Skeletal muscle tissue (tissue), 4 donors: ENCODE results near the gene MRTFA. TPM values are rescaled to one million over a fixed set of nuclear protein-coding genes. Genes with fewer than 3 reads are reported as not detected.
"Not testable (repeated sequence)": the region's sequence is repeated elsewhere in the genome, so short reads cannot be mapped to it uniquely, and the experiment has no call there.

Source experiments
- H3K27ac ChIP-seq: one replicate; pipeline ENCODE4 v1.7.0; 2013; ENCODE audit warnings: mild to moderate bottlenecking, low read depth, low read length, inconsistent platforms
- H3K27me3 ChIP-seq, 3 donors: one replicate each; pipeline ENCODE4 v1.7.0; 2013; ENCODE audit warnings: low read length in 3 of 3; ENCODE audit not compliant: control insufficient read depth in 3 of 3, insufficient read depth in 3 of 3
- H3K36me3 ChIP-seq, 3 donors: one replicate each; pipeline ENCODE4 v1.7.0; 2013; ENCODE audit warnings: low read length in 3 of 3; ENCODE audit not compliant: control insufficient read depth in 3 of 3, insufficient read depth in 3 of 3
- H3K4me1 ChIP-seq, 3 donors: one replicate each; pipeline ENCODE4 v1.7.0; 2013; ENCODE audit warnings: low read length in 3 of 3, mild to moderate bottlenecking in 3 of 3; ENCODE audit not compliant: control insufficient read depth in 3 of 3, insufficient read depth in 3 of 3
- H3K4me3 ChIP-seq, 3 donors: one replicate each; pipeline ENCODE4 v1.7.0; 2013; ENCODE audit warnings: low read length in 3 of 3
- H3K9ac ChIP-seq, 3 donors: one replicate each; pipeline ENCODE4 v1.7.0; 2013; ENCODE audit warnings: low read length in 3 of 3, mild to moderate bottlenecking in 3 of 3, moderate library complexity in 2 of 3, low read depth in 1 of 3
- H3K9me3 ChIP-seq, 3 donors: one replicate each; pipeline ENCODE4 v1.7.0; 2013; ENCODE audit warnings: low read length in 3 of 3; ENCODE audit not compliant: control insufficient read depth in 3 of 3
- total RNA-seq: library from RNA; depleted of rRNA; stranded (reverse); fragments of >200 nt; gene quantifications from one replicate; pipeline ENCODE4 v1.2.3, GENCODE V29; 2014
- donor health status: Osteomylitis.

The MRTFA gene
- total RNA-seq, 1 donor from 2014 or later: 25.6 TPM

DNA sequence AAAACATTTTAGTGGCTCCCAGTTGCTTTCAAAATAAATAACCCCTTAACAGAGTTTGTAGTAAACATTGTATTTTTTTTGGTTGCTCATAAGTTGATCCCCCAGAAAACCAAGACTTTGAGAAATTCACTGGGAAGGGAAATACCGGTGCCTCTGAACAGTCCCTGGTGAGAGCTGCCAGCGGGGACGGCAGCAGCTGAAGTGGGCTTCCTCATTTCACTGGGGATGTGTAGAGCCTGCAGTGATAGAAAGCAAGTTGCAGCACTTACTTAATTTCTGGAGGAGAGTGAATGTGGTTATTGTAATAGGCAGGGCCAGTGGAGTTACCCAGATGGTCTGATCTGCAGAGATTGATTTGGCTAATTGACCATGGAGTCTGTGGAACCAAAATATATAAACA lies 24.2 kb upstream of the MRTFA start:
- no peaks in the 10 kb centered on the region for H3K9me3 ChIP-seq
- peaks cover 11 to 12% (median 11%) of the 10 kb centered on the region in 3 donors for H3K4me1 ChIP-seq
- no peak overlapping the region for H3K4me3 ChIP-seq
- H3K9ac ChIP-seq: no peak overlapping the region
- H3K27ac ChIP-seq: no peak overlapping the region
- no peaks in the 10 kb centered on the region for H3K36me3 ChIP-seq
- H3K27me3 ChIP-seq: no peaks in the 10 kb centered on the region

DNA sequence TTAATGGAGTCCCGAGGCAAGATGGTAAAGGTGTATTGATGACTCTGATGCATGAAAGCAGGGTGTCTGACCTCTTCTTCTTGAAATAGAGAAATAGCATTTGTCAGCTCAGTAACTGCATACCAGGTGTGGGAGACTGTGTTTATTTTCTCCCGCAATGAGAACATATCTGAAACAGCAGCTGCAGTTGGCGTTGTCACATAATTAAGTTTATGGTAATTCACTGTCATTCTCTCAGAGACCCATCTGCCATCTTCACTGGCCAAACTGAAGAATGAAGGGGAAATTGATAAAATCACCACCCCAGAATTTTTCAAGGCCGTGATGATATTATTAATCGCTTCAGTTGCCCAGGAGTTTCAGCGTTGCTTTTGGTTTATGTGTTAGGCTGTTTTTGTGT lies 22.6 kb upstream of the MRTFA start:
- H3K4me1 ChIP-seq: peaks cover 12 to 14% (median 13%) of the 10 kb centered on the region in 3 donors
- no peaks in the 10 kb centered on the region for H3K36me3 ChIP-seq
- H3K27me3 ChIP-seq: no peaks in the 10 kb centered on the region
- H3K27ac ChIP-seq: no peak overlapping the region
- H3K9ac ChIP-seq: no peak overlapping the region
- H3K9me3 ChIP-seq: no peaks in the 10 kb centered on the region
- H3K4me3 ChIP-seq: no peak overlapping the region

DNA sequence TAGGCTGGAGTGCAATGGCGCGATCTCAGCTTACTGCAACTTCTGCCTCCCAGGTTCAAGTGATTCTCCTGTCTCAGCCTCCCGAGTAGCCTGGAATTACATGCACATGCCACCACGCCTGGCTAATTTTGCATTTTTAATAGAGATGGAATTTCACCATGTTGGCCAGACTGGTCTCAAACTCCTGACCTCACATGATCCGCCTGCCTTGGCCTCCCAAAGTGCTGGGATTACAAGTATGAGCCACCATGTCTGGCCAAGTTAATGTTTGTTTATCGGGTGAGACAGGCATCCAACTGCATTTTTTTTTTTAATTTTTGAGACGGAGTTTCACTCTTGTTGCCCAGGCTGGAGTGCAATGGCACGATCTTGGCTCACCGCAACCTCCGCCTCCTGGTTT lies 20.1 kb upstream of the MRTFA start:
- not testable (repeated sequence) for H3K27ac ChIP-seq, H3K9ac ChIP-seq, H3K4me3 ChIP-seq, H3K27me3 ChIP-seq, H3K36me3 ChIP-seq, H3K9me3 ChIP-seq
- H3K4me1 ChIP-seq: peaks cover 31 to 38% (median 32%) of the 10 kb centered on the region in 3 donors

DNA sequence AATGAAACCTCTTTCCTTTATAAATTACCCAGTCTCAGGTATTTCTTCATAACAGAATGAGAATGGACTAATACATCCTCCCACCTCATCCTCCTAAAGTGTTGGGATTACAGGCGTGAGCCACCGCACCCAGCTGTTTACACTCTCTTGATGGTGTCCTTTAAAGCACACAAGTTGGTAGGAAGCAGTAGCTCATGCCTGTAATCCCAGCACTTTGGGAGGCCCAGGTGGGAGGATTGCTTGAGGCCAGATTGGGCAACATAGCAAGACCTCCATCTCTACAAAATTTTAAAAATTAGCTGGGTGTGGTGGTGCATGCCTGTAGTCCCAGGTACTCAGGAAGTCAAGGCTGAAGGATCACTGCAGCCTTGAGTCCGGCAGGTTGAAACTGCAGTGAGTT lies 19.4 kb upstream of the MRTFA start:
- not testable (repeated sequence) for H3K27ac ChIP-seq, H3K27me3 ChIP-seq, H3K9ac ChIP-seq, H3K4me3 ChIP-seq, H3K9me3 ChIP-seq, H3K36me3 ChIP-seq
- H3K4me1 ChIP-seq: peaks cover 34 to 43% (median 38%) of the 10 kb centered on the region in 3 donors

DNA sequence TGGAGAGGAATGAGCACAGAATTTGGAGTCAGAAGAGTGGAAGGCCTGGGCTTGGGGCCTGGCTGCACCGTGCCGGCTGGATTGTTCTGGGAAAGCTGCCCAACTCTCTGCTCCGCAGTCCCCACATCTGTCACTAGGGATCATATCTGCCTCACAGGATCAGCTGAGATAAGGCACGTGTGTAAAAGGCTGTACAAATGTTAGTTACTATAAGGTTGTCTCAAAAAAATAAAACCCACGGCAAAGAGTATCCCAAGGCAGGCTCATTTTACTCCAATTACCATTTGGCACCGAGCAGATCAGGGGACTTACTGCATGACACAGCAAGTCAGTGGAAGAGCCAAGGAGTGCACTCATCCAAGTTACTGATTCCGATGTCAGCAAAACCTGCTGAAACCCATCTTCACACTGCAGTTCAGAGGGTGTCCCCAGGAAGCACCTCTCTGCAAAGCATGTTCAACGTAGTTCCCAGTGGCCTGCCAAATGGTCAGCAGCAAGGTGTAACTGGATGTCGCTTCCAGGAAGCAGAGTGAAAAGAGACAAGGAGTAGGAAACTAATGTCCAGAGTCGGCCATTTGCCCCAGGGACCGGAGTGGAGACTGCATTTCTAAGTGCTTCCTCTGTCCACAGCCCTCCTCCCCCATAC lies 18.1 kb upstream of the MRTFA start:
- Histone ChIP-seq H3K9ac (peak overlapping the region; percentile 45 to 75 (median 75)), H3K27ac (peak overlapping the region; percentile 99)

DNA sequence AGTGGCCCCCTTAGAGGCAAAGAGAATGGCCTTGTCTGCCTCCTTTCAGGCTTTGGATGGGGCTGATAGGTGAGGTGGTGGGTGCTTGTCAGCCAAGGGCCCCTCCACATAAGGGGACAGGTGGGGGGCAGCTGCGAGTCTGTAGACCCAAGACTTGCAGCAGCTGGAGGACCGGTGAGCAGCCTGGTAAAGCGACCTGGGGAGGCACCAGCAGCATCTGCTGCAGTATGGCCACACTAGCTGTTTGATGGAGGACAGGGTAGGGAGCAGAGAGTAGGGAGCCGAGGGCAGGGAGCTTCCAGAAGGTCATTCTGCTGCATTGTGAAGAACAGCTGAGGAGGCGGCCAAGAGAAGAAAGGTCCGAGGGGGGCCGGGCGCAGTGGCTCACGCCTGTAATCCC lies 16.8 kb upstream of the MRTFA start:
- Histone ChIP-seq H3K9ac (peak overlapping the region in 2 of 3 donors; percentile 3 to 20), H3K27ac (peak overlapping the region; percentile 99), H3K9me3 (no peaks in the 10 kb centered on the region), H3K4me3 (no peak overlapping the region), H3K27me3 (no peaks in the 10 kb centered on the region), H3K4me1 (peaks cover 34 to 45% (median 39%) of the 10 kb centered on the region in 3 donors), H3K36me3 (no peaks in the 10 kb centered on the region)

More for the DNA sequence above, 18.1 kb upstream of the MRTFA start:
- H3K9me3 ChIP-seq: no peaks in the 10 kb centered on the region
- peak overlapping the region; percentile 2 to 64 (median 52) for H3K4me3 ChIP-seq
- peaks cover 34 to 45% (median 39%) of the 10 kb centered on the region in 3 donors for H3K4me1 ChIP-seq
- no peaks in the 10 kb centered on the region for H3K36me3 ChIP-seq
- H3K27me3 ChIP-seq: no peaks in the 10 kb centered on the region

DNA sequence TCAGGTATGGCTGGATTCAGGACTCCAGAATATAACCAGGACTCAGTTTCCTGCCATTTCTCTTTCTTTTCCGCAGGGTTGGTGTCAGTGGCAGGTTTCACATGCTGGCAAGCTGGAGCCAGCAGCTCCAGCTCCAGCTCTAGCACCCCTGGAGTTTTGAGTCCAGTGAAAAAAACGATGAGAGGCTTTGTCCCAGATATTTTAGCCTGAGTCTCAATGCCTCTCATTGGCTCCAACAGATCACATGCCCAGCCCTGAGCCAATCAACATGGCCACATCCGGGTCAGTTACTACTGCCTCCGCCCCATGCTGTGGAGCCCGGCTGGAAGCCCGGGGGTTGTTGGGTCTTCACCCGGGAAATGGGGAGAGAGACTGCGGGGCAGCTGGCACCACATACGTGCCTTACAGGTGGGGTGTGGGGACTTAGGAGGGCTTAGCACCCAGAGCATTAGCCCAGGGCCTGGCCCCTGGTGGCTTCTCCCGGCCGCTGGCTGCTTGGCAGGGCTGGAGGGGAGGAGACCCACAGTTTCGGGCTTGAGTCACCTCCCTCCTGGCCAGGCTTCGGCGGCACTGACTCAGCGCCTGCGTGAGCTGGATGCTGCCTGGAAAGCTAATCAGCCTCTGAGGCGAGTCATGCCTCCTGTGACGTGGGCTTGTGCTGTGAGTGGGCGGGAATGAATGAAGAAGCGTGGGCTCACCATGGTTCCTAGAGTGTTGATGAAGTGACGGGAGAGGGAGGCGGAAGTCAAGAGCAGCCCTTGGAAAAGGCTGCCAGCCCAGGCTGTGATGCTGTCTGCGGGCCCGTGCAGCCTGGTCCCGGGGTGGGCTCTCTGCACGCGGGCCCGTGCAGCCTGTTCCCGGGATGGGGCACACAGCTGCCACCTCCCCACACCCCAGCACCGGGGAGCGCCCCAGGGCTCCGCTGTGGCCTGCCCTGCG lies 15.3 kb upstream of the MRTFA start:
- H3K4me1 ChIP-seq: peaks cover 34 to 45% (median 39%) of the 10 kb centered on the region in 3 donors
- H3K27me3 ChIP-seq: no peaks in the 10 kb centered on the region
- no peaks in the 10 kb centered on the region for H3K36me3 ChIP-seq
- peak overlapping the region; percentile 98 to 99 (median 98) for H3K9ac ChIP-seq
- H3K4me3 ChIP-seq: peak overlapping the region; percentile 91 to 94 (median 92)
- H3K27ac ChIP-seq: peak overlapping the region; percentile 99
- H3K9me3 ChIP-seq: no peaks in the 10 kb centered on the region

DNA sequence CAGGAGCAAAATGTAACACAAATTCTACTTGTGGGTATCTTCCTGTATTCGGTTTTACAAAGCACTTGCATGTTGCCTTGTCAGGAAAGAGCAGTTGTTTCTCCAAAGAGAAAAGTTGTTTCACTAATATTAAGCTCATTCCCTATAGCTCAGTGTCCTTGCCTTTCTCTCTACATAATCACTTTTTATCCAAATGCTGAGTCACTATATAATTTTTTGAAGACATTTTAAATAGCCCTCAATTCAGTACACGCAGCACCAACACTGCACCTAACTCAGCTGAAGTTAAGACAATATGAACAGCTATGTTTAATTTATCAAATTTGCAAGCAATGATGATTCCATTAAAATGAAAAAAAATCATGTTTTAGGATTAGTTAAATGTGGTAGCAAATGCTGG lies 14.5 kb upstream of the MRTFA start:
- H3K27ac ChIP-seq: peak overlapping the region; percentile 99
- peaks cover 34 to 45% (median 40%) of the 10 kb centered on the region in 3 donors for H3K4me1 ChIP-seq
- no peaks in the 10 kb centered on the region for H3K36me3 ChIP-seq
- peak overlapping the region; percentile 80 to 94 (median 91) for H3K4me3 ChIP-seq
- H3K9ac ChIP-seq: peak overlapping the region; percentile 98 to 99 (median 98)
- no peaks in the 10 kb centered on the region for H3K27me3 ChIP-seq
- no peaks in the 10 kb centered on the region for H3K9me3 ChIP-seq

DNA sequence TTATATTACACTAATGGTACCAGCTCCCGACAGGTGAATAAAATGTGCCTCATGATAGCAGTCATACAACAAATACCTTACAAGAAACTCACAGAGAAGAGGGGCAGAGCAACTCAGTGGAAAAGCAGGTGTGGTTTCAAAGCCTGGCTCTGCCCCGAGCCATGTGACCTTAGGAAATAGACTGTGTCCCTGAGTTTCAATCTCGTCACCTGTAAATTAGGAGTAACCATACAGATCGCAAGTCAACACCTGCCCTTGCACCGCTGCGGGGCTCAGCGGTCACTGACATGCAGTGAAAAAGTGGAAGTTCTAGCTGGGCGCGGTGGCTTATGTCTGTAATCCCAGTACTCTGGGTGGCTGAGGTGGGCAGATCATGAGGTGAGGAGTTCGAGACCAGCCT lies 11.9 kb upstream of the MRTFA start:
- Histone ChIP-seq H3K27ac (no peak overlapping the region), H3K27me3 (no peaks in the 10 kb centered on the region), H3K9me3 (no peaks in the 10 kb centered on the region), H3K4me1 (peaks cover 15 to 23% (median 23%) of the 10 kb centered on the region in 3 donors), H3K9ac (no peak overlapping the region), H3K36me3 (no peaks in the 10 kb centered on the region), H3K4me3 (no peak overlapping the region)
